ENCODE results near the gene LYPD6B.

The LYPD6B gene

DNA sequence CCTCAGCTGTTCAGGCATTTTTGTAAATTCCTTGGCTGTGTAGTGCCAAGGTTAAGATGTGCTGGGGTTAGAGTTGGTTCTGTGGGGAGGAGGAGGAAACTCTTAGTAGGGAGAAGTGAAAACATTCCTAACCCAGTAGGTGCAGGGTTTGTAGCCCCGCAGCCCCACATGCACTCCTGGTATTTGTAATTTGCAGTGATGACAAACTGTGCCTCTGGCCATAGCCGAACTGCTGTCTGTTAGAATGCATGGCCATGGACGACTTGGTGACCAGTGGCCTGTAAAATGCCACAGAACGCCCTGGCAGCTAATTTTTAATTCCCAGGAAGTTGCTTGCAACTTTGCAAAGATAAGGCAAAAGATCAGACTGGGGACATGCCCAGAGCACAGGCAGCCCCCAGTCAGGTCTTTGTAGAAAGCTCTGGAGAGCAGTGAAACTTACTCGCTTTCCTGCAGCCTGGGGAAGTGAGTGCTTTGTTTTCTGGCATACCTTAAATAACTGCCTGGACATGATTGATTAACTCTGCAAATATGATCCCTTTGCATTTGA, 38.4 kb downstream of the LYPD6B start:
- DNase-seq (ENCODE audit: low read depth in 2 of 2): no peak

DNA sequence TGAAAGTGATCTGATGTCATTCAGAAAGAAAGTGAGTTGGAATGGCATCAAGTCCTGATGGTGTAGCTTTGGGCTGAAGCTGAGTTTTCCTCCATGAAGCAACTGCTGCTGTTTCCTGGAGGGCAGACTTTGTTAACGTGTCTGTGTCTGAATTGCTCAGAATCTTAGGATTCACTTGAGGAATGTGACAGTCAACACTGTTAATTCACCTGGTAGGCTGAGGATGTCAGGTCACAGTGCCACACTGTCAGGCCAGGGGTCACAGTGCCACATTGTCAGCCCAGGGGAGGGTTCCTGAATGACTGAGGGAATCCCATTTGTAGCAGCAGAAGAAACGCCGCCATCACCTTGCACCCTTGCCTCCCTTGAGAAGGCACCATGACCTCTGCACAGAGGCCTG, 39.4 kb downstream of the LYPD6B start:
- DNase-seq (ENCODE audit: low read depth in 2 of 2): no peak

DNA sequence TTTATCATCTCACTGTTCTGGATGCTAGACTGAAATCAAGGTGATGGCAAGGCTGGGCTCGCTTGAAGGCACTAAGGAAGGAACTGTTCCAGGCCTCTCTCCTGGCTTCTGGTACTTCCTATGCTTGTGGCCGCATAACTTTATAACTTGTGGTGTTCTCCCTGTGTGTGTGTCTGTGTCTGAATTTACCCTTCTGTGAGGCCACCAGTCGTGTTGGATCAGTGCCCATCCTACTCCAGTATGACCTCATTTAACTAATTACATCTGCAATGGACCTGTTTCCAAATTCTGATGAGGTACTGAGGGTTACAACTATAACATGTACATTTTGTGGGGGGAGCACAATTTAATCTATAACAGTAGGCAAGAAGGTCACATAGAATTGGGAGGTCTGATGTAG, 41.6 kb downstream of the LYPD6B start:
- no peak for DNase-seq (ENCODE audit: low read depth in 2 of 2)

DNA sequence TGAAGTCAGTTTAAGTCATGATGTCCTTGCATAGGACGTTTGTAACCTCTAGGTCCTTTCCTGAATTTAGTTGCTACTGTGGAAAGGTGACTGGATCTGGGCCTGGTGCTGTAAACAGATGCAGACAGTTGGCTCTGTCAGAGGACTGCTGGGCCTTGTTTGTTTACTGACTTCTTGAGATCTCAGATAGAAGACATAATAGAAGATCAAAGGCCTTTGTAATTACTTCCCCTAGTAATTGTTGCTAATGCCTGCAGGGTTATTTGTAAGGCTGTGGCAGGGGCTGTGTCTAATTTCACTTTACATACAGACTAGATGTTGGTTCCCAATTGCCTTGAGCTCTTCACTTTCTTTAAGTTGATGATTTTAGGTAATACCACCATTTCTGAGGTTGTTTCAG, 42.5 kb downstream of the LYPD6B start:
- no peak for DNase-seq (ENCODE audit: low read depth in 2 of 2)

DNA sequence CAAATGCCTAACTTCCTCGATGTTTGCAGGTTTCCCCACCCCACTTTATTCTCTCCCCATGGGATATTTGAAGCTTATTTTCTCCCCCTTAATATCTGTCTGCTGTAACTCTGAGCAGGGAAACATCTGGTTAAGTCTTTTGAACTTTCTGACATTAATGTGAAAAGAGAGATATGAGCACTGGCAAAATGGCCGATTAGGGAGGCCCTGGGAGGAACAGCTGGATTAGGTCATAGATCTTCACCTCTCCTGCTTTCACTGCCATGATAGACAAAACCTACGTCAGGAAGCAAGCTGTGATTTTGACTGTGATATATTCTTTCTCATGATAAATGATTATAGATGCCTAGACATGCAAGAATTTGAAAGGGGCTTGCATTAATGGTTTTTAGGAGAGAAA, 43.6 kb downstream of the LYPD6B start:
- DNase-seq (ENCODE audit: low read depth in 2 of 2): no peak

DNA sequence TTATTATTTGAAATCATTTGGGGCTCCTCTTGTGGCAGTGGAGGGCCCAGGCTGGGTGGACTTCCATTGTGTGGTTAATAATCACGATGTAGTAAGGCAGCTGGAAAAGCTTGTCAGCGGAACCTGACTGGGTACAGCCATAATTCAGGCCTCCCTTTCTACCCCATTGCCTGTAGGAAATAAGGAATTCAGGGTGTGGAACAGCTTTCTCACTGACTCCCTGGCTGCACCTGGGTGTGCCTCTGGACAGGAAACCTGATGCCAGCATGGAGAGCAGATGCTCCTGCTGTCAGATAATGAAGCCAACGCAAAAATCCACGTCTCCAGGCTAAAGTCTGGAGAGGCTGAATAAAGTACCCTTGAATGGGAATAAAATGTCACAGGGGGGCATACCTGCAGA, 44.2 kb downstream of the LYPD6B start:
- DNase-seq (ENCODE audit: low read depth in 2 of 2): no peak

DNA sequence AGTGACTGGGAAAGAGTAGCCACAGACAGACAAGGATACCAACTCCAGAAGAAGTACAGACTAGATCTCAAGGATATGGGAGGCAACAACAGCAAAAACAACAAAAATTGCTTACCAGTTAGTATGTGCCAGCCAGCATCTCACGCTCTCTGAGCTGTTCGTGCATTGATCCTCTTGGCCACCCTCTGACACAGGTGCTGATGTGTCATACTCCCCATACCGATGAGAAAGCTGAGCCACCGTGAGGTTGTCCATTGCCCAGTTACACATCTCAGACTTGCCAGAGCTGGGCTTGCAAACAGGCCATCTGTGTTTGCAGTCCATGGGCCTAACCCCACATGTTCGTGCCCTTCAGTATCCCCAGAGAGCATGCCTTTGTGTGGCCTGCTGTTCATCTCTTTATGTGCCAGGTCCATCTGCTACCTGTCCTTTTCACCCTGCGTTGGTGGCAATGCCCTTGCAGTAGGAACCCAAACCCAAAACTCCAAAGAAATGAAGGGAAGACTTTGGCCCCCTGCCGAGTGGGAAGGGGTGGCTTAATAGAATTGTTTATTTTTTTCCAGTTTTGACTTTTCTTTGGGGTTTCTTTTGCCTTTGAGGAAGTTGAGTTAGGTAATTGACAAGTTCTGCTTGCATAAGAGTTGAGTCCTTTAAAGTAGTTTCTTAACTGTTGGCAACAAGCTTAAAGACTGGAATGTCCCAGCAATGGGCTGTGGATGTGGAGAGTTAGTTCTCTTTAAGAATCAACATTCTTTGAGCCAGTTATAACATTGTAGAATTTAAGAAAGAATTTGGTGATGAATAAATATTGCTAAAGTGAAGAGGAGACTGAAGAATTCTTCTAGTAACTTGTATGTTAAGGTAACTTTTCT, 46.7 kb downstream of the LYPD6B start:
- DNase-seq (ENCODE audit: low read depth in 2 of 2): no peak

DNA sequence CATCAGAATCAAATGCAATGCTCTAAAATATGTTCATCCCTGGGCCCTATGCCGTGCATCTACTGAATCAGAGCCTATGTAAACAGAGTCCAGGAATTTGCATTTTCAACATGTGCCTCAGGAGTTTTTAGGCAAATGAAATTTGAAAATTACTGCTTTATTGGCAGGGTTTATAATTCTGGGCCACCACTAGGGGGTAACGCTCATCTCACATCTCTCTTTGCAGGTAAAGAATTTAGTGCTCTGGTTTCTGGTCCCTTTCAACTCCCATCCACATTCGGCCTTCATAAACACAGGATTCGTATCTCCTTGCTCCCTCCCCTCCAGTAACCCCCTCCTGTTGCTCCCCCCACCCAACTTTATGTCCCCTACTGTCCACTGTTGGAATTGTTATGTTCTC, 49.3 kb downstream of the LYPD6B start:
- DNase-seq (ENCODE audit: low read depth in 2 of 2): no peak

DNA sequence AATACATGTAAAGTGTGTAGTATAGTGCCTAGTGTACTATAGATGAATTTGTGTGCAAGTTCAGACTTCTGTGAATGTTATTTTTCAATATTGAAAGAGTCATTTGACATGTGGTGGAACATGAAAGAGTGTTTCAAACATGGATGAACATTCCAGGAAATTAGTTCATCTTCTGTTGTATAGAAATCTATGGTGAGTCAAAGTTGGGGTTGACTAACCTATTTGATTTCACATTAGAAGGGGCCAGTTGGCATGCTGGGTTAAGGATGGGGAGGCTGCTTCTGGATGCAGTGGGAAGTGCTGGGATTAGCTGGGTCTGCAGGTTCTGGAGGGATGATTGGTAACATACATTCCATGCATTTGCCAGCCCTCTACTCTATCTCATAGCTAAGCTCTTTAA, 50.6 kb downstream of the LYPD6B start:
- no peak for DNase-seq (ENCODE audit: low read depth in 2 of 2)

DNA sequence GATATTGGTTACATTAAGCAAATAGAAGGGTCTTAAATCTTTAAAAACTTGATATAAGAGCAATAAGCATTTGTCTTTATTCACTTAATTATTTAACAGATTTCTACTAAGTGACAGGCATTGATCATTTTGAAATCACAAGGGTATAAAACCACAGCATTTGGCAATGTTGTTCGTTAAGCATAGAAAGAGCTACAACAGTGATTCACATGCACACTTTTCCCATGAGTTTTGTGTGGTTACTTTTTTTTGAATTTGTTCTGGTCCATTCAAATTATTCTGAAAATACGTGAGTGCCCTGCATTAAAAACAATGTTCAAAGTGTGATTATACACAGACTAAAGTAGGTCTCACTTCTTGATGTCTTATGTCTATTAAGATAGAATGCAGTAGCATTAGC, 52.2 kb downstream of the LYPD6B start:
- no peak for DNase-seq (ENCODE audit: low read depth in 2 of 2)

DNA sequence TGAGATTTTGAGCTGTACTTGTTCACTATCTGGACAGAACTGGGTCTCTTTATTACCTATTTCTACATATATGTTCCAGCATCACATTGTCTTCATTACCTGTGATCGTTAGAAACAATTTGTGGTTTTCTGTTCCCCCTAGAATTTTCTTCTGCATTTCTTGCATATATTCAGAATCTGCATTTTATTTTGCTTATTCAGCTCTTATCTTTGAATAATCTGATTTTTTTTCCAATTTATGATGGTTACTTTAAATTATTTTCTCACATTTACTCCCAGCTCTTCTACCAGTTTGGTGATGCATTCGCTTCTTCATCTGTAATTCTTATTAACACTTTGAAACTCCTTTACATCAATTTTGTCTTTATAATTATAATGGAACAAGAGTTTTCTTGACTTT, 55.1 kb downstream of the LYPD6B start:
- no peak for DNase-seq (ENCODE audit: low read depth in 2 of 2)

DNA sequence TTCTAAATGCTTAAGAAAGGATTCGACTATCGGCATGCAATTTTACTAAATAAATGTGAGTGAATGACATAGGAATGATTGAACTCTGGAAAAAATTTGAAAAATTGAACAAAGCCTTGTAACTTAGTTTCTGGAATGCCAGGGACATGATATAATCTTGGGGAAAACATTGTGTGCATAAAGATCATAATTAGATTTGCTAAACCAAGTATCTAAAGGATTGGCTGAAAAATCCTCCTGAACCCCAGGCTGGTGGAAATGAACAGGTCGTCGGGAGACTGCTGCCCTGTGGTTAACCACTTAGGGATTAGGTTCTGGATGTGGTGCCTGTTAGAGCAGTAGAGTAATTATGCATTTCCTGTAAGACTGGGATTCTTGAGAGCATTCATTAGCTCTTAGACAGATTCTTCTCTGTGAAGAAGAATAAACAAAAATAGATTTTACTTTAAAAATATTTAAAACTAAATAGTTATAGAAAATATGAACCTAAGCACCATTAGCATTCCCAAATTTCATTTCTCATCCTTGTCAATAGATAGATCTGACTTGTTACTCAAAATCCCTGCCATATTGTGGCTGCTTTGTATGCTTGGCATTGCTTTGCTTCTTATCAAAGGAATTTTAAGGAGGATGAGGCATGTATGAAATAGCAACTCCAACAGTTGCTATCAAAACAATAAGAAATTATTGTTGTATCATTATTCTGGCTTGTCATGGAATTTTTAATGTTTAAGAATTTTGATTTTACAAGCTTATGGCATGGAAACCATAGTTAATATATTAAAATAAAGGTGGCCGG, 55.9 kb downstream of the LYPD6B start:
- no peak for DNase-seq (ENCODE audit: low read depth in 2 of 2)

DNA sequence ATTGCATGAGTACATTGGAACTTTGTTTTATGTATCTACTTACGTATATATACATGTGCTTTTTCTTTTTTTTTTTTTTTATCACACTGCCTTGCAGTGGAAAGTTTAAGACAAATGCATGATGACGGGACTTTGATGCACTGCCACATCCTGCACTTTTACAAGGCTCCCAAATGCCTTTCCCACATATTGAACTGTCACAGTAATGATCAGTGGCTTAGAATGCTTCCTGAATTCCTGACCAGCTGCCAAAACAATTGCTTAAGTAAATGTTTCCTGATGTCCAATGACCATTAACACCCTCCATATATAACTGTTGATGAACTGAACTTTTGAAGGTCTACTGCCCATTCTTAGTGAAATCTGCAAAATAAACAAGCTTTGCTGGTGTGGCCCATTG, 60.2 kb downstream of the LYPD6B start:
- no peak for DNase-seq (ENCODE audit: low read depth in 2 of 2)

DNA sequence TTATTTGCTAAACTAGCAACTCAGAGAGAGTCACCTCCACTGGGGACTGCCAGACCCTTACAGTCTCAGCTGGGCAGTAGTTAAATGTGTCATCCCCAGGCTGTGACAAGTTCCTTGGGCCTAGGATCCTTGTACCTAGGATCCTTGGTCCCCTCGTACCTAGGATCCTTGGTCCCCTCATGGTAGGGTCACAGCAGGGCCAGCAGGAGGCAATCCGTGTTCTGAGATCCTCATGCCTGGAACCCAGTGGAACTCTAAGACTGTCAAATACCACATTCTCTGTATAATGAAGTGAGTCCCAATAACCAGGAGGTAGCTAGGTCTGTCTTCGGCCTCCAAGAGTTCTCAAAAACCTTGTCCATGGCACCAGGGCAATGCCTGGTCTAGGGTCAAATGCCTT, 60.8 kb downstream of the LYPD6B start:
- DNase-seq (ENCODE audit: low read depth in 2 of 2): no peak

DNA sequence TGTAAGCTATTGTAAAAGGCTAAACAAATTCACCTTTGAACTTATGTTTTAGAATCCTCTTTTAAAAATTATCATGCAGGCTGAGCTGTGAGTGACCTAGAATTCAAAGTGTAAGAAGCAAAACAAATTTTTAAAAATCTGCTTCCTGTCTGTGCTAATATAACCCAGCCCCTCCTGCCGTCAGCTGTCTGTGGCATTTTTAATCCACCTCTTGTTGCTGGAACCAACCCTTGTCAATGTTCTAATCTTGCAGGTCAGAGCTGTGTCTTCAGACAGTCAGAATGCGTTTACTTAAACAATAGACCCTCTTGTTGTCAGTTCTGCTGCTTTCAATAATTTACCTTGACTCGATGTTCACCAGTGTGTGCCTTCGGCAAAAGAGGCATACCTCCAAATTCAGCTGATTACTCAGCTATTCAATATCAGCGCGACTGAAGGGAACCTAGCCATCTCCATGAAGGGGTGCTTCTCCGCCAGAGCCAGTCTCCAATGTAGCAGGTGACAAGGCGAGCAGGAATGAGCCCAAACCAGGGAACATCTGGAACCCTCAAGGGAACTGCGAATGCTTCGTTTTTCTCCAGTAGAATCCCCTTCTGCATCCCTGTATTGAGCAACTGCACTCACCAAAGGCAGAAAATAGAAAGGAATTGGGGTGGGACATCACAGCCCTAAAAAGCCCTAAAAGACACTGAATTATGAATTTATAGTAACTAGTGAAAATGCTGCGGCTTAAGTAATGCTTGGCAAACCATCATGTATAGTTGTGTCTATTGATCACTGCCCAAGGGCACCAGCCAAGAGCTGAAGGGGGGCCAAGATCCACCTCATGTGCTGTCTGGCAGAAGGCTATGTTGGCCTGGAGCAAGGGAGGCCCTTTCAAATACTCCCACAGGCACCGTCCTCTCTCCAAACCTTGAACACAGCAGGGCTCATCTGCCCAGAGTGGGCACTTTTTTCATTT, 62.5 kb downstream of the LYPD6B start:
- no peak for DNase-seq (ENCODE audit: low read depth in 2 of 2)

DNA sequence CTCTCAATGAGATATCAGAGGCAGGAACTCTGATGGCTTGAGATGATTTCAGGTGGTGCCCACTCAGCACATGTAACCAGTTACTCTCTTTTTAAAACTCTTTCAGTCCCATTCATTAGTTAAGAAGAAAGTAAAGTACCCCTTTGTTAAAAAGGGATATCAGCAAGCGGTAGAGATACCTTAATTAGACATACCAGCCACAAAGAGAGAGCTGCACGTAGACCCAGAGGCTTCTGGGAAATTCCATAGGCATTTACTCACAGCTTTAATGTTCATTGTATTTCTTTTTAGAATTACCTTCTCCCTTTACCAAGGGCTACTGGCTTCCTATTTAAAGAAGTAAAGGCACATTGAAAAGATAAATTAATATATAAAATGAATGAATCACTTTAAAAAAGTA, 63.3 kb downstream of the LYPD6B start:
- DNase-seq (ENCODE audit: low read depth in 2 of 2): no peak

DNA sequence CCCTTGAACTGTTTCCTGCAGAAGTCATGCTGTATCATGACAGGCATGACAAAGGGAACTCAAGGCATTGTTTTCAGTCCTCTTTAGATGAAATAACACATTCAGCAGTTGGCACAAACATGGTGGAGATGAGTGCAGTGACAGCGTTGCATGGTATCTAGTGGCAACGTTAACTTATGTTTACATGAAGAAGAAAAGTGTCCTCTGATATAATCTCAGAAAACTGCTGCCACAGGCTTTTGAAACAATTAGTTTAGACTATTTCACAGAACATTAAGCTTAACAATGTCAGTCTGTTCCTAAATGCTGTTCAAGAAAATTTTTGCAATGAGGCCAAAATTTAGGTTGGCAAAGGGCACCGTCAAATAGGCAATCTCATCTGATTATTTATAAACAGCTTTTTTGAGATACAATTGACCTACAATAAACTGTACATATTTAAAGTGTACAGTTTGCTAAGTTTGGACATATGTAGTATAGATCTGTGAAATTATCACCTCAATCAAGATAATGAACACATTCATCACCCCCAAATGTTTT, 64.7 kb downstream of the LYPD6B start:
- no peak for DNase-seq (ENCODE audit: low read depth in 2 of 2)

DNA sequence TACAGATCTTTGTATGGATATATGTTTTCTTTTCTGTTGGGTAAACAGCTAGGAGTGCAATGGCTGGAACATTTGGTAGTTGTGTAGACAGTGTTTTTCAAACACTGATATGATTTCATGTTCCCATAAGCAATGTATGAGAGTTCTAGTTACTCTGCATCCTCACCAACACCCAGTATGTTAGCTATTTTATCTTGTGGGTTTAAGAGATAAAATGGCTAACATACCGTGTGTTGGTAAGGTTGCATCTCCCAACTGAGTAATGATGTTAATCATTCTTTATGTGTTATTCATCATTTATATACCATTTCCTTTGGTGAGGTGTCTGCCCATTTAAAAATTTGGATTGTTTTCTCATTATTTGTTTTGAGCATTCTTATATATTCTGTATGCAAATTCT, 65.7 kb downstream of the LYPD6B start:
- DNase-seq (ENCODE audit: low read depth in 2 of 2): no peak

DNA sequence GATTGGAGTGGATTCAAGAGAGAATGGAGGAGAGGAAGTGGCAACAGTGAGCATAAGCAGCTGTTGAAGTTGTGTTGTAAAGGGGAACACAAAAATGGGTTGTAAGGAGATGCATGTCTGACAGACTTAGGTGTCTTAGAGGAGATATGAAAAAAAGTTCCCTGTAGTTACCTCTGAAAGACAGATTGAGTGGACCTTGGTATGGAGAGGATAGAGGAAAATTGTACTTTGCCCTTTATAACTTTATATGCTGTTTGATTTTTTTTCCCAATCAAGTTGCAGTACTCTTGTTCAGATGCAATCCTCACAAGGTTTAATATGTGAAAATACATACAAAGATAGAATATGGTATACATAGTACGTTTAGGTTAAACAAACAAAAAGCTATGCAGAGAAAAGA, 73.6 kb downstream of the LYPD6B start:
- DNase-seq (ENCODE audit: low read depth in 2 of 2): no peak

DNA sequence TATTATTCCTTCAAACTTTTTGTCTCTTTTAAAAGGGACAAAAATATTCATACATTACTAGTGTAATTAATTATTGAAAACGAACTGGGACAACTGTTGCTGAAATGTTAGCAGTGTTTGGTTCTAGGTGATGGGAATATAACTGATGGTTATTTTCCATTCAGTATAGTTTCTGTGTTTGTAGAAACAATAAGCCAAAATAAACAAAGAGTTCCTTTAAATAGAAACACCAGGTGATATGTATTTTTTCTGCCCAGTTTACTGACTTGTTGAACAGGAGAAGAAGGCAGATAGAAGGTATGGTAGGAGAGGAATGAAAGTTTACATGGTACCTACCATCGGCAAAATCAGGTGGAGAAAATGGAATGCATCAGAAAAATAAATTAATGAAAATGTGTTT, 74.2 kb downstream of the LYPD6B start:
- DNase-seq (ENCODE audit: low read depth in 2 of 2): no peak

DNA sequence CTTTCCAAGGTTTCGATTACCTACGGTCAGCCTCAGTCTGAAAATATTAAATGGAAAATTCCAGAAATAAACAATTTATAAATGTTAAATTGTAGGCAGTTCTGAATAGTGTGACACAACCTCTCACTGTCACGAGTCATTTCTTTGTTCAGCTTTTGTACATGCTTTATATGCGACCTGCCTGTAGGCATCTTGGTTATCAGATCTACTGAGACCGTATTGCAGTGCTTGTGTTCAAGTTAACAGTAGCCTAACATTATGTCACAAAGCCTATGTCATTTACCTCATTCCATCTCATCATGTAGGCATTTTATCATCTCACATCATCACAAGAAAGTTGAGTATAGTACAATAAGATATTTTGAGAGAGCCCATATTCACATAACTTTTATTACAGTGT, 77.3 kb downstream of the LYPD6B start:
- DNase-seq (ENCODE audit: low read depth in 2 of 2): no peak

DNA sequence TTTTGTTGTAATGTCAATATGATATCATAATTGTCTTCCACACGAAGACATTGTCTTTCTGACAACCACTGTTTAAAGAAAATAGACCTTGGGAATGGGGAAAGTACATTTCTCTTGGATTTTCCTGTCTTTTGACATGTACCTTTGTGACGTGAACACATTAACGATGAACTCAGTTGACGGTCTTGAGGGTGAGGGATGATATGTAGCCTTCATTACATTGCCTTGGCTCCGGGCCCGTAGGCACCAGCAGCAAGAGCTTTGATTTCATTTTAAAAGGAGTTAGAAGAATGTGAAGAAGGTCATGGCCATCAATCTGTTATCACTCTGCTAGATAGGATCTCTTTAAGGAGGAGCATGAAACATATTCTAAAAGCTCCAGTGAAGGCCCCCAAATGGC, 80.9 kb downstream of the LYPD6B start:
- no peak for DNase-seq (ENCODE audit: low read depth in 2 of 2)

Data from activated CD4-positive, alpha-beta T cell treated with anti-CD3 and anti-CD28 coated beads for 24 hours (primary cell).